ENCODE data around the gene SCRN1.

GRCh38 chr7:30005464-30005863 lies 15.9 kb upstream of the SCRN1 start:
- TF ChIP-seq CTCF (conservative IDR thresholded peaks at IDR 0.05) (no peak), ZFX (IDR thresholded peaks at IDR 0.05) (no peak)

All from C4-2B (cell line).